Cardiac muscle cell (in vitro differentiated cells and primary cell): ENCODE results near the gene MOB3B. TPM values are rescaled to one million over a fixed set of nuclear protein-coding genes. Genes with fewer than 3 reads are reported as not detected.

Experiments used
- DNase-seq, 2 donors: peaks; one replicate each; pipeline versions ENCODE4 v3.0.0 to v3.0.0-alpha.2; 2010 to 2017; ENCODE audit warnings: low read depth in 1 of 2, low spot score in 1 of 2
- H3K27ac ChIP-seq: fragments of 200-600 bp; sonication (generic); 2 replicates; pipeline ENCODE4 v1.5.1; 2016
- H3K27me3 ChIP-seq: fragments of 200-600 bp; sonication (generic); 2 replicates; pipeline ENCODE4 v1.6.0; 2016; ENCODE audit warnings: control low read depth
- H3K36me3 ChIP-seq: fragments of 200-600 bp; sonication (generic); 2 replicates; pipeline ENCODE4 v1.5.1; 2016; ENCODE audit warnings: control low read depth
- H3K4me1 ChIP-seq: fragments of 200-600 bp; sonication (generic); 2 replicates; pipeline ENCODE4 v1.8.1; 2017; ENCODE audit warnings: low read depth, mild to moderate bottlenecking, mixed run types
- H3K4me3 ChIP-seq: fragments of 200-600 bp; sonication (generic); 2 replicates; pipeline ENCODE4 v1.5.1; 2016; ENCODE audit warnings: mild to moderate bottlenecking
- H3K9me3 ChIP-seq: fragments of 200-600 bp; sonication (generic); 2 replicates; pipeline ENCODE4 v1.5.1; 2017; ENCODE audit warnings: low read depth, mild to moderate bottlenecking, control low read depth
- polyA plus RNA-seq: library from polyadenylated mRNA; unstranded; fragments of >200 nt; fragmentation: Nextera tagmentation; extraction: Ambion mirVana; gene quantifications from 2 replicates; pipeline ENCODE4 v1.2.1, GENCODE V29; 2016
- total RNA-seq: library from RNA; depleted of rRNA; stranded (reverse); fragments of >200 nt; gene quantifications from 2 replicates; pipeline ENCODE4 v1.2.3, GENCODE V29; 2016
- TF ChIP-seq, protein P1 (sequence below): IDR thresholded peaks from 2 replicates; pipeline ENCODE4 v1.5.1; 2012; ENCODE audit warnings: low read depth, mild to moderate bottlenecking, low read length

MOB3B gene
- total and polyA plus RNA-seq, 2 experiments from 2014 or later: 0.74 to 1.7 TPM

DNA sequence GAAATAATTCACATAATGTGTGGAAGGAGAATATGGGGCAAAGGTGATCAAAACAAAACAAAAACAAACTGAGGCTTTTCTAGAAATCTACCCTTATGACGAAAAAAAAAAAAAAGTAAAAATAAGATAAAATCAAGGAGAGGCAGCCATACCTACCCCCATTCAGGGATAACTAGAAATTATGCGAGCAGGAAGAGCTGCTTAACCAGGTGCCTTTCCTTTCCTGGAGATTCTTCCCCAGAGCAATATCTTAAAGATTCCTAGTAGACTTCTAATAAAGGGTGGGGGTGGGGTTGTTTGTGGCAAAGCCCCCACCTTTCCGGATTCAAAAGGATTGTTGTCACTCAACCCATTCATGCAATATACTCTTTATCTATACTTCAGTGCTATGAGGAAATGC, 117.5 kb downstream of the MOB3B start:
- H3K36me3 ChIP-seq: no peaks in the 10 kb centered on the region
- no peak overlapping the region for H3K27ac ChIP-seq
- TF ChIP-seq, protein P1, sequence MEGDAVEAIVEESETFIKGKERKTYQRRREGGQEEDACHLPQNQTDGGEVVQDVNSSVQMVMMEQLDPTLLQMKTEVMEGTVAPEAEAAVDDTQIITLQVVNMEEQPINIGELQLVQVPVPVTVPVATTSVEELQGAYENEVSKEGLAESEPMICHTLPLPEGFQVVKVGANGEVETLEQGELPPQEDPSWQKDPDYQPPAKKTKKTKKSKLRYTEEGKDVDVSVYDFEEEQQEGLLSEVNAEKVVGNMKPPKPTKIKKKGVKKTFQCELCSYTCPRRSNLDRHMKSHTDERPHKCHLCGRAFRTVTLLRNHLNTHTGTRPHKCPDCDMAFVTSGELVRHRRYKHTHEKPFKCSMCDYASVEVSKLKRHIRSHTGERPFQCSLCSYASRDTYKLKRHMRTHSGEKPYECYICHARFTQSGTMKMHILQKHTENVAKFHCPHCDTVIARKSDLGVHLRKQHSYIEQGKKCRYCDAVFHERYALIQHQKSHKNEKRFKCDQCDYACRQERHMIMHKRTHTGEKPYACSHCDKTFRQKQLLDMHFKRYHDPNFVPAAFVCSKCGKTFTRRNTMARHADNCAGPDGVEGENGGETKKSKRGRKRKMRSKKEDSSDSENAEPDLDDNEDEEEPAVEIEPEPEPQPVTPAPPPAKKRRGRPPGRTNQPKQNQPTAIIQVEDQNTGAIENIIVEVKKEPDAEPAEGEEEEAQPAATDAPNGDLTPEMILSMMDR: no peak
- no peak overlapping the region for H3K4me3 ChIP-seq
- H3K27me3 ChIP-seq: no peaks in the 10 kb centered on the region
- no peaks in the 10 kb centered on the region for H3K9me3 ChIP-seq
- H3K4me1 ChIP-seq: no peaks in the 10 kb centered on the region
- no peak for DNase-seq

DNA sequence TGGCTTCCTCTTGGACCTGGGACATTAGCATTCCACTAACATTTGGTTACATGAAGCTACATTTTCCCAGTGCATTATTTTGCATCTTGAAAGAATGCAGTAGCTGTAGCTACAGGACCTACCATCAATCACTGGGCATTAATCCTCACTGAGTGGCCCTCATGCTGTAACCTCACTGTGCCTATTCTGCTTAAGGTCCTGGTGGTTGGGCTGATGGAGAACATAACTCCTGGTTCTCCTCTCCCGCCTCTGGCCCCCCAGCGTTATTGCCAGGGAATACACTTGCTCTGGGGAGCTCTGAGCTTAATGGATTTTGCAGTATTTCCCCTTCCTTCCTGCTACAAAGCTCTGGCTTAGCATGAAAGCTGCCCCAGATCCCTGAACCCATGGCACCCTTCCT, 121.1 kb downstream of the MOB3B start:
- Histone ChIP-seq H3K4me3 (no peak overlapping the region), H3K27ac (no peak overlapping the region), H3K9me3 (no peaks in the 10 kb centered on the region), H3K4me1 (no peaks in the 10 kb centered on the region), H3K36me3 (no peaks in the 10 kb centered on the region), H3K27me3 (no peaks in the 10 kb centered on the region)
- DNase-seq: no peak
- TF ChIP-seq, protein P1: no peak

DNA sequence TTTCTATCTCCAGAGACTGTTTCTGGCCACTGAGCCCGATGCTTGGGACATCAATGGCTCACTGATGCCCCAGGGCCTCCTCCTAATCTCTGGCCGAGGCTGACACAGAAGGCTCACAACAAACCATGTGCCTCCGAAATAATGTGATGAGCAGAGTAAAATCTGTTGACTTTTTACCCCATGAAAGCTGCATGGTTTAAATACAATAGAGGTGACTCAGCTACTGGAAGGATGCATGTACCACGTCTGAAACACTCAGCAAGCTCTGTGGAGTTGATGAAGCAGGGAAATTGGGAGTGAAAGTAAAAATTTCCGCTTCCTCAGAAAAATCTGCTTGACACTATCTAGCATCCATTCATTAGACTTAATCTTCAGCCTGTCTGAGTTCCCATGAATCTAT, 121.6 kb downstream of the MOB3B start:
- no peaks in the 10 kb centered on the region for H3K36me3 ChIP-seq
- no peaks in the 10 kb centered on the region for H3K9me3 ChIP-seq
- H3K4me1 ChIP-seq: no peaks in the 10 kb centered on the region
- peak in 1 of 2 donors; percentile 52 for DNase-seq
- H3K4me3 ChIP-seq: no peak overlapping the region
- TF ChIP-seq, protein P1: no peak
- no peak overlapping the region for H3K27ac ChIP-seq
- no peaks in the 10 kb centered on the region for H3K27me3 ChIP-seq

DNA sequence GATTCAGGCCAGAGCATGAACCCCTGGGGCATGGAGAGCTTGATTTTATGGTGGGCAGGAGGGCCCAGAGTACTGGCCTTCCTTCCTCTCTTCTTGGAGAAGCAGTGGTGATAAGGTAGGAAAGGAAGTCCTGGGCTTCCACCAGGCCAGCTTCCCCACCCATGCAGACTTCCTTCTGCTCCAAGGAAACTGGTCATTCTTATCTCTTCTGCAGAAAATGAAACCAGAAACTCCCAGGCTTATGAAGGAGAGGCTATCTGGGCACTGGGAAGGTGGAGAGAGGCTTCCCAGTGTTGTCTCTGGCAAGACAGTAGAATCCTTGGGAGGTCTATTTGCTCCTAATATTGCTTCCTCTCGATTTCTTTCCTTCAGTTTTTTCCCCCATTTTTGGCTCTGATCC, 122.1 kb downstream of the MOB3B start:
- Histone ChIP-seq H3K27me3 (no peaks in the 10 kb centered on the region), H3K4me1 (no peaks in the 10 kb centered on the region), H3K9me3 (no peaks in the 10 kb centered on the region), H3K27ac (no peak overlapping the region), H3K36me3 (no peaks in the 10 kb centered on the region), H3K4me3 (no peak overlapping the region)
- no peak for DNase-seq
- TF ChIP-seq, protein P1: no peak

DNA sequence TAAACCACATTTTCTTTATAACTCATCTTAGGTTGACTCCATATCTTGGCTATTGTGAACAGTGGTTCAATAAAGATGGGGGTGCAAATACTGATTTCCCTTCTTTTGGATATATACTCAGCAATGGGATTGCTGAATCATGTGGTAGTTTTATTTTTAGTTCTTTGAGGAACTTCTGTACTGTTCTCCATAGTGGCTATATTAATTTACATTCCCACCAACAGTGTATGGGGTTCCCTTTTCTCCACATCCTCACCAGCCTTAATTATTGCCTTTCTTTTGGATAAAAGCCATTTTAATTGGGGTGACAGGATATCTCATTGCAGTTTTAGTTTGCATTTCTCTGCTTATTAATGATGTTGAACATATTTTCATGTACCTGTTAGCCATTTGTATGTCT, 125.0 kb downstream of the MOB3B start:
- DNase-seq: no peak
- no peak overlapping the region for H3K4me3 ChIP-seq
- TF ChIP-seq, protein P1: no peak
- H3K9me3 ChIP-seq: no peaks in the 10 kb centered on the region
- no peak overlapping the region for H3K27ac ChIP-seq
- no peaks in the 10 kb centered on the region for H3K36me3 ChIP-seq
- no peaks in the 10 kb centered on the region for H3K27me3 ChIP-seq
- H3K4me1 ChIP-seq: no peaks in the 10 kb centered on the region

DNA sequence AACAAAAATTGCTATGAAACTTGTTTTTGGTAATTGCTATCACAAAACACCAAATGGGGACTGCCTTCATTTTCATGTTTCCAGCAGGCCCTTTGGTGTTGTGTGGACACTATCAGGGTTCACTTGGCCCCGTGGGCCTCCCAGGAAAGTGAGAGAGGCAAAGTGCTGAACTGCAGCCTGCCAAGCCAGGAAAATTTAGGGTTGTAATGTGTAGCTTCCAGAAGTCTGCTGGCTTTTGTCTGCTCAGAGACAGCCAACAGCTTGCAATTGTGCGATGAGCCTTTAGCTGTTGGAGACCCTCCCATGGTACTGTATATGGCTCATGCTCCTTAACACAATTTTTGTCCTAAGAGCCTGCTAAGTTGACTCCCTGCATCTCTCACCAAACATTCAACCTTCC, 127.0 kb downstream of the MOB3B start:
- DNase-seq: no peak
- TF ChIP-seq, protein P1: no peak
- Histone ChIP-seq H3K4me1 (no peaks in the 10 kb centered on the region), H3K27ac (no peak overlapping the region), H3K36me3 (no peaks in the 10 kb centered on the region), H3K9me3 (no peaks in the 10 kb centered on the region), H3K27me3 (no peaks in the 10 kb centered on the region), H3K4me3 (no peak overlapping the region)
